CD4-positive, alpha-beta T cell treated with Interleukin-4 for 4 hours (primary cell): ENCODE measurements around the gene PRR15.

Experiments
- DNase-seq: peaks from one replicate; pipeline ENCODE4 v3.0.0-alpha.2; 2020

The PRR15 gene

GRCh38 chr7:29611941-29612544 is 48.4 kb downstream of the PRR15 start:
- no peak for DNase-seq

DNA sequence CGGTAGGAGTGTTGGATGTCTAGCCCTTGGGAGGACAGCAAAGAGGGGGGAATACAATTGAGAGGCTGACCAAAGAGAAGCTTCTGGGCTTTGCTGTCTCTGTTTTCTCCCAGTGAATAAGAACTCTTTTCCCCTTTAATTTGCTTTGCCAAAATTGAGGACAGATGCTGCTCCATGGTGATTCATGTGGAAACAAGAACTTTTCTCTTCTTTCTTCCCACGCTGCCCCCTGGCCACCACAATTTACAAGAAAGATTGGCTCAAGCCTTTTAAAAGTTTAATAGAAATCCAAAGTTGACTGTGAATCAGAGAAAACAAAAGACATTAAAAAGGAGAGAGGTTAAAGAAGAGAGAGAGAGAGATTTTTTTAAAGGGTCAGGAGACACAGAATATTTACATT is 49.0 kb downstream of the PRR15 start:
- no peak for DNase-seq

GRCh38 chr7:29613100-29613499 is 49.5 kb downstream of the PRR15 start:
- DNase-seq: no peak

DNA sequence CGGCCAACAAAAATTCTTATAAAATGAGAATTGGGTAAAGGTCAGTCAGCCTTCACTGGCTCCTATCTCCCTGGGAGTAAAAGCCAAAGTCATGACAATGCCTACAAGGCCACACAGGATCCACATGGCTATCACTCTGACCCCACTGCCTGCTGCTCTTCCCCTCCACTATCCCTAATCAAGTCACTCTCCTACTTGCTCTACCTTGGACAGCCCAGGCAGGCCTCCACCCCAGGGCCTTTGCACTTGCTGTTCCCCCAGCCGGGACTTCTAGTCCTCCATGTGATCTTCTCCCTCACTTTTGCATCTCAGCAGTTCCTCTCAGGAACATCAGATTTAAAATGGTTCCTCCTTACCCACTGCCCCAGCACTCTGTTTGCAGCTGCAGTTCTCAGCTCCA is 50.6 kb downstream of the PRR15 start:
- no peak for DNase-seq
